Measurements from ENCODE around the gene VPREB3. TPM values are rescaled to one million over a fixed set of nuclear protein-coding genes. Genes with fewer than 3 reads are reported as not detected.

Gene VPREB3
- total and polyA plus RNA-seq, 7 donors = 0.61 to 3.2 (median 0.85) TPM

DNA sequence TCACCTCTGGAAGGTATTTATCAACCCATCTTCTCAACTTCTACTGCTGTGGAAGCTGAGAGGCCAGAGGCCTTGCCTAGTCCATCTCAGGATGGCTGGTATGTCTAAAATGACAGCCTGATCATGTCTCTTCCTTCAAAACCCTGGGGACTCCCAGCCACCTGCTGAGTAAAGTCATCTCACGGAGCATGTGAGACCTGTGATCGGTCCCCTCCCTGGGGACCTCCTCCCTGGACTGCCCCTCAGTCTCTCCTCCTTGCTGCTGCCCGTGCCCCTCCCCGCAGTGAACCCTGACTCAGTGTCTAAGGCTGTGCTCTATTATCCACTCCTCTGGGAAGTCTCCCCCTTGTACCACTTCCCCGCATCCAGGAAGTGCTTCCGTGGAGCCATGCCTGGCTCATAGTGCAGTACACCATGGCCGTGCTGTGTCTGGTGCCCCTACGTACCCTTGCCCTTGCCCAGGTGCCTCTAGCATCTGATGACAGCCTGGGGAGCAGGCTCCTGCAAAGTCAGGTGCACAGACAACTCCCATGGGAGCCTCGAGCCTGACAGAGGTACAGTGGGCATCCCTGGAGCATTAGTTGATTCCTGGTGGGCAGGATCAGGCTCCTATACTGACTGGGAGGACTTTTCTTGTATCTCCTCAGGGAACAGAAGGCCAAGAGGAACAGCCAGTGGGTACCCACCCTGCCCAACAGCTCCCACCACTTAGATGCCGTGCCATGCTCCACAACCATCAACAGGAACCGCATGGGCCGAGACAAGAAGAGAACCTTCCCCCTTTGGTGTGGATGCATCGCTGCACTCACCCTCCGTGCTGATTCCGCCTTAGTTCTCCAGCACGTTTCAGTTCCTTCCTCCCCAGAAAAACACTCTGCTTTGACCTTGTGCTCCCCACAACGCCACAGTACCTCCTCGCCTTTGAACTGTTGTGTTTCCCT lies 46.3 kb upstream of the VPREB3 start:
- Histone ChIP-seq H3K4me3 (no peak overlapping the region), H3K36me3 (ENCODE audit: insufficient read depth in 1 of 2, low read depth in 1 of 2) (peaks cover 5 to 92% of the 10 kb centered on the region in 2 donors), H3K27me3 (ENCODE audit: insufficient read depth in 3 of 3, low read length in 2 of 3) (no peaks in the 10 kb centered on the region), H3K4me1 (peaks cover 6% of the 10 kb centered on the region), H3K9me3 (no peaks in the 10 kb centered on the region), H3K27ac (no peak overlapping the region)
- intact Hi-C loops (cut with DNase I) = no loop called here
- ATAC-seq = no peak
- no peak for DNase-seq
- TF ChIP-seq, protein P1, sequence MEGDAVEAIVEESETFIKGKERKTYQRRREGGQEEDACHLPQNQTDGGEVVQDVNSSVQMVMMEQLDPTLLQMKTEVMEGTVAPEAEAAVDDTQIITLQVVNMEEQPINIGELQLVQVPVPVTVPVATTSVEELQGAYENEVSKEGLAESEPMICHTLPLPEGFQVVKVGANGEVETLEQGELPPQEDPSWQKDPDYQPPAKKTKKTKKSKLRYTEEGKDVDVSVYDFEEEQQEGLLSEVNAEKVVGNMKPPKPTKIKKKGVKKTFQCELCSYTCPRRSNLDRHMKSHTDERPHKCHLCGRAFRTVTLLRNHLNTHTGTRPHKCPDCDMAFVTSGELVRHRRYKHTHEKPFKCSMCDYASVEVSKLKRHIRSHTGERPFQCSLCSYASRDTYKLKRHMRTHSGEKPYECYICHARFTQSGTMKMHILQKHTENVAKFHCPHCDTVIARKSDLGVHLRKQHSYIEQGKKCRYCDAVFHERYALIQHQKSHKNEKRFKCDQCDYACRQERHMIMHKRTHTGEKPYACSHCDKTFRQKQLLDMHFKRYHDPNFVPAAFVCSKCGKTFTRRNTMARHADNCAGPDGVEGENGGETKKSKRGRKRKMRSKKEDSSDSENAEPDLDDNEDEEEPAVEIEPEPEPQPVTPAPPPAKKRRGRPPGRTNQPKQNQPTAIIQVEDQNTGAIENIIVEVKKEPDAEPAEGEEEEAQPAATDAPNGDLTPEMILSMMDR (IDR thresholded peaks at IDR 0.05) = no peak
- 87 to 90% (median 90%) methylated on average over 18 of the region's 18 CpGs for WGBS, 3 donors

DNA sequence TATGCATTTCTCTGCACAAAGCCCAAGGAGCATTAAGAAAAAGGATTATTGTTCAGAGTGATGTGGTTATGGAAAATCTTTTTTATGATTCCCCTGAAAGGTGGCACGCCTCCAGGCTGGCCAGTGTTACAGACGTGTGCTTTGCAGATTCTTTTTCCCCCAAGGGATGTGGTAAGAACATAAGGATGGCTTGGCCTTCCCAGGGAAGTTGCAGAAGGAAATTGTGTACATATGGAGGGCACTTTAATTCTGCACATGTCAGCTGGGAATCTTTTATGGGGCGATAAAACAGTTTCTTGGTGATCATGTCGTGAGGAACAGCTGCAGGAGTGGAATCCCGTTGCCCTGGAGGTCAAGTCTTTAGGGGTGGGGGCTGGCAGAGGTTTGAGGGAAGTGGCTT lies 42.2 kb upstream of the VPREB3 start:
- Histone ChIP-seq H3K27me3 (ENCODE audit: insufficient read depth in 3 of 3, low read length in 2 of 3) (no peaks in the 10 kb centered on the region), H3K36me3 (ENCODE audit: insufficient read depth in 1 of 2, low read depth in 1 of 2) (peaks cover 2 to 92% of the 10 kb centered on the region in 2 donors), H3K4me3 (no peak overlapping the region), H3K27ac (no peak overlapping the region), H3K4me1 (no peaks in the 10 kb centered on the region), H3K9me3 (no peaks in the 10 kb centered on the region)
- TF ChIP-seq, protein P1 (IDR thresholded peaks at IDR 0.05) = no peak
- no peak for ATAC-seq
- intact Hi-C loops (cut with DNase I) = no loop called here
- 36 to 51% (median 46%) methylated on average over 5 of the region's 5 CpGs for WGBS, 3 donors
- DNase-seq = no peak

- Histone ChIP-seq H3K4me1 (peaks cover 15% of the 10 kb centered on the region), H3K27me3 (ENCODE audit: insufficient read depth in 3 of 3, low read length in 2 of 3) (no peaks in the 10 kb centered on the region), H3K4me3 (no peak overlapping the region), H3K9me3 (no peaks in the 10 kb centered on the region), H3K36me3 (ENCODE audit: insufficient read depth in 1 of 2, low read depth in 1 of 2) (peaks cover 2 to 62% of the 10 kb centered on the region in 2 donors), H3K27ac (no peak overlapping the region)
- WGBS, 3 donors = 86% methylated on average over 8 of the region's 8 CpGs
- ATAC-seq (no peak), DNase-seq (no peak)
- TF ChIP-seq, protein P1 (IDR thresholded peaks at IDR 0.05) = no peak
- intact Hi-C loops (cut with DNase I) = no loop called here
Measured at GRCh38 chr22:23793326-23793725, 39.1 kb upstream of the VPREB3 start.

DNA sequence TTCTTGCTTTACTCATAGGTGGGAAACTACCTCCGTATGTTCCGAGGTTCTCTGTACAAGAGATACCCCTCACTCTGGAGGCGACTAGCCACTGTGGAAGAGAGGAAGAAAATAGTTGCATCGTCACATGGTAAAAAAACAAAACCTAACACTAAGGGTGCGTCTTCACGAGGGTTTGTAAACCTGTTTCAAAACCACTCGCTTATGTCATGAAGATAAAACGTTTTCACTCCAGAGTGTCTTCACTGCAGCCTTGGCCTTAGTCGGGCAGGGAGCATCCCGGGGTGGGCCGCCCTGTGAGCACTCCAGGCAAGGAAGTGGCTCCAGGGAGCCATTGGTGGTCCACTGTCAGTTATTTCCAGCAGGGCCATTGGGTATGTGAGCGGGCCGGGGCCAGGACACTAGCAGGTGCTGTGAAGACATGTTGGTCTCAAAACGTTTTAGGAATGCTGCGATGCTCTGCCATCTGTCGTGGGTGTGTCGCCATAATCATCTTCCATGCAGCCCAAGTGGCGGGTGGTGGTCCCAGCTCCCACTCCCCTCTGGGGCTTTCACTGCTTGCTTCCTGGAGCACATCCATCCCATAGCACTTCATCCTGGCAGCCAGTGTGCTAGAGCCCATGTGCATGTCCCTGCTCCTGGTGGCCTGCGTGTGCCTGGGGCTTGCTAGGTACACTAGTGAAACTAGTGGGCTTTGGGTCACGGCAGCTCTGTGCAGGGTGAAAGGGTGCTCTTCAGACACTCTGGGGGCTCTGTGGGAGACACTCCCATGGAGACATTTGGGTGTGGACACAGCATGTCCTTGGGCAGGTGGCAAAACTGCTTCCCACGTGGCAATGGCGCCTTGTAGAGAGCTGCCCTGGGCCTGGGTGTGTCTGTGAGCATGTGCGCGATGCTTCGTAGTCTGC lies 37.8 kb upstream of the VPREB3 start:
- peaks cover 2 to 55% of the 10 kb centered on the region in 2 donors for H3K36me3 ChIP-seq (ENCODE audit: insufficient read depth in 1 of 2, low read depth in 1 of 2)
- 82 to 83% (median 83%) methylated on average over 25 of the region's 25 CpGs for WGBS, 3 donors
- H3K27ac ChIP-seq = no peak overlapping the region
- DNase-seq (no peak), ATAC-seq (peak in 1 of 4 donors; percentile 9)
- H3K27me3 ChIP-seq (ENCODE audit: insufficient read depth in 3 of 3, low read length in 2 of 3) = no peaks in the 10 kb centered on the region
- peaks cover 21% of the 10 kb centered on the region for H3K4me1 ChIP-seq
- TF ChIP-seq, protein P1 (IDR thresholded peaks at IDR 0.05) = no peak
- H3K9me3 ChIP-seq = no peaks in the 10 kb centered on the region
- intact Hi-C loops (cut with DNase I) = no loop called here
- no peak overlapping the region for H3K4me3 ChIP-seq

Measured in psoas muscle (tissue), 8 donors.